ENCODE results near the gene CTU2. TPM values are rescaled to one million over a fixed set of nuclear protein-coding genes. Genes with fewer than 3 reads are reported as not detected.

Gene CTU2
- polyA plus RNA-seq, 1 donor from 2014 or later, result 26.3 TPM

DNA sequence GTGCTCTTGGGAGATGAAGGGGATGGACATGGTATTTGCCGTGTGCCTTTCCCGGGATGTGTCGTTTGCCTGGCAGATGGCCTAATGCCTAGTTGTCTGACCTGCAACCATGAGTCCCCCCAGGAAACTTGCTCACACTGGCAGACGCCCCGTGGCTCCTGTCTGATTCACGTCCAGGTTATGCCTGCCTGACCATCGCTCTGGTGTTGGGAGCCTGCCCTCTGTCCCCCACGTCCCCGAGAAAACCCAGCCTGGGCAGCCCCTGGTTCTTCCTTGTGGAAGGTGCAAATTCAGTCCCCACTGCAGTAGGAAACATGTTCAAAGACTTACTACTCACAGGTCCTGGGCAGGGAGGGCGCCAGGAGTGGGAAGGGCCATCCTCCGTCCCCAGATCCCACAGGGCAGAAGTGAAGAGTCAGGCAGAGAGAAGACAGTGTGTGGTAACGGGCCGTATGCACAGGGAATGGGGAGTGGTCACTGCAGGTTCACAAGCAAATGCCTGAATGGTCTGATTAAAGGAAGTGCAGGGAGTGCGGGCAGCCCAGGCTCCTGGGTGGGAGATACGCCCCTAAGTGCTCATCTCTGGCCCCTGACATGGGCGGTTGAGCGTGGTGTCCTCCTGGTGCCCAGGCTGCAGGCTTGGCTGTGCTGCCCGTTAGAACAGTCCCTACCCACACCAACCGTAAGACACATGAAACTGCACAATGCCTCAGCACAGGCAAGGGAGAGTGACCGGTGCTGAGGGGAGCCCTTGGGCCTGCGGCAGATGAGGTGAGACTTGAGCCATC lies 15.8 kb upstream of the CTU2 start:
- H3K4me3 ChIP-seq (ENCODE audit: low read length), result no peak overlapping the region
- H3K27ac ChIP-seq (ENCODE audit: low read length), result no peak overlapping the region
- peaks cover 31% of the 10 kb centered on the region for H3K27me3 ChIP-seq (ENCODE audit: insufficient read depth, low read depth, low read length)
- no peaks in the 10 kb centered on the region for H3F3A ChIP-seq (ENCODE audit: insufficient read depth, low read length, poor library complexity, severe bottlenecking)
- no peaks in the 10 kb centered on the region for H3K9me3 ChIP-seq (ENCODE audit: low read length)
- no peaks in the 10 kb centered on the region for H3K79me2 ChIP-seq (replicated peaks; ENCODE audit: insufficient read depth, low read length)
- TF ChIP-seq EZH2 (IDR thresholded peaks at IDR 0.05; ENCODE audit: borderline replicate concordance, insufficient read depth, low read length, poor library complexity, severe bottlenecking) (no peak), EP300 (conservative IDR thresholded peaks at IDR 0.05; ENCODE audit: poor library complexity, severe bottlenecking) (no peak), RAD21 (conservative IDR thresholded peaks at IDR 0.05) (no peak), MXI1 (conservative IDR thresholded peaks at IDR 0.05; ENCODE audit: poor library complexity, severe bottlenecking) (no peak), SMC3 (conservative IDR thresholded peaks at IDR 0.05; ENCODE audit: poor library complexity) (no peak), POLR2AphosphoS5 (IDR thresholded peaks at IDR 0.05) (no peak), TAF1 (IDR thresholded peaks at IDR 0.05; ENCODE audit: low read depth) (no peak)
- TF ChIP-seq, protein P1, sequence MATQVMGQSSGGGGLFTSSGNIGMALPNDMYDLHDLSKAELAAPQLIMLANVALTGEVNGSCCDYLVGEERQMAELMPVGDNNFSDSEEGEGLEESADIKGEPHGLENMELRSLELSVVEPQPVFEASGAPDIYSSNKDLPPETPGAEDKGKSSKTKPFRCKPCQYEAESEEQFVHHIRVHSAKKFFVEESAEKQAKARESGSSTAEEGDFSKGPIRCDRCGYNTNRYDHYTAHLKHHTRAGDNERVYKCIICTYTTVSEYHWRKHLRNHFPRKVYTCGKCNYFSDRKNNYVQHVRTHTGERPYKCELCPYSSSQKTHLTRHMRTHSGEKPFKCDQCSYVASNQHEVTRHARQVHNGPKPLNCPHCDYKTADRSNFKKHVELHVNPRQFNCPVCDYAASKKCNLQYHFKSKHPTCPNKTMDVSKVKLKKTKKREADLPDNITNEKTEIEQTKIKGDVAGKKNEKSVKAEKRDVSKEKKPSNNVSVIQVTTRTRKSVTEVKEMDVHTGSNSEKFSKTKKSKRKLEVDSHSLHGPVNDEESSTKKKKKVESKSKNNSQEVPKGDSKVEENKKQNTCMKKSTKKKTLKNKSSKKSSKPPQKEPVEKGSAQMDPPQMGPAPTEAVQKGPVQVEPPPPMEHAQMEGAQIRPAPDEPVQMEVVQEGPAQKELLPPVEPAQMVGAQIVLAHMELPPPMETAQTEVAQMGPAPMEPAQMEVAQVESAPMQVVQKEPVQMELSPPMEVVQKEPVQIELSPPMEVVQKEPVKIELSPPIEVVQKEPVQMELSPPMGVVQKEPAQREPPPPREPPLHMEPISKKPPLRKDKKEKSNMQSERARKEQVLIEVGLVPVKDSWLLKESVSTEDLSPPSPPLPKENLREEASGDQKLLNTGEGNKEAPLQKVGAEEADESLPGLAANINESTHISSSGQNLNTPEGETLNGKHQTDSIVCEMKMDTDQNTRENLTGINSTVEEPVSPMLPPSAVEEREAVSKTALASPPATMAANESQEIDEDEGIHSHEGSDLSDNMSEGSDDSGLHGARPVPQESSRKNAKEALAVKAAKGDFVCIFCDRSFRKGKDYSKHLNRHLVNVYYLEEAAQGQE (IDR thresholded peaks at IDR 0.05; ENCODE audit: borderline replicate concordance), result no peak
- TF ChIP-seq, protein P2, sequence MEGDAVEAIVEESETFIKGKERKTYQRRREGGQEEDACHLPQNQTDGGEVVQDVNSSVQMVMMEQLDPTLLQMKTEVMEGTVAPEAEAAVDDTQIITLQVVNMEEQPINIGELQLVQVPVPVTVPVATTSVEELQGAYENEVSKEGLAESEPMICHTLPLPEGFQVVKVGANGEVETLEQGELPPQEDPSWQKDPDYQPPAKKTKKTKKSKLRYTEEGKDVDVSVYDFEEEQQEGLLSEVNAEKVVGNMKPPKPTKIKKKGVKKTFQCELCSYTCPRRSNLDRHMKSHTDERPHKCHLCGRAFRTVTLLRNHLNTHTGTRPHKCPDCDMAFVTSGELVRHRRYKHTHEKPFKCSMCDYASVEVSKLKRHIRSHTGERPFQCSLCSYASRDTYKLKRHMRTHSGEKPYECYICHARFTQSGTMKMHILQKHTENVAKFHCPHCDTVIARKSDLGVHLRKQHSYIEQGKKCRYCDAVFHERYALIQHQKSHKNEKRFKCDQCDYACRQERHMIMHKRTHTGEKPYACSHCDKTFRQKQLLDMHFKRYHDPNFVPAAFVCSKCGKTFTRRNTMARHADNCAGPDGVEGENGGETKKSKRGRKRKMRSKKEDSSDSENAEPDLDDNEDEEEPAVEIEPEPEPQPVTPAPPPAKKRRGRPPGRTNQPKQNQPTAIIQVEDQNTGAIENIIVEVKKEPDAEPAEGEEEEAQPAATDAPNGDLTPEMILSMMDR (IDR thresholded peaks at IDR 0.05; ENCODE audit: poor library complexity, severe bottlenecking), result no peak
- no peak overlapping the region for H2AFZ ChIP-seq (ENCODE audit: low read depth, low read length)
- no peak overlapping the region for H3K9ac ChIP-seq (ENCODE audit: low read length)
- no peaks in the 10 kb centered on the region for H3K36me3 ChIP-seq (ENCODE audit: insufficient read depth, low read length)
- no peak overlapping the region for H3K4me2 ChIP-seq (ENCODE audit: low read length)
- H4K20me1 ChIP-seq (ENCODE audit: insufficient read depth), result no peaks in the 10 kb centered on the region
- no peaks in the 10 kb centered on the region for H3K9me2 ChIP-seq (ENCODE audit: insufficient read depth, low read length)

DNA sequence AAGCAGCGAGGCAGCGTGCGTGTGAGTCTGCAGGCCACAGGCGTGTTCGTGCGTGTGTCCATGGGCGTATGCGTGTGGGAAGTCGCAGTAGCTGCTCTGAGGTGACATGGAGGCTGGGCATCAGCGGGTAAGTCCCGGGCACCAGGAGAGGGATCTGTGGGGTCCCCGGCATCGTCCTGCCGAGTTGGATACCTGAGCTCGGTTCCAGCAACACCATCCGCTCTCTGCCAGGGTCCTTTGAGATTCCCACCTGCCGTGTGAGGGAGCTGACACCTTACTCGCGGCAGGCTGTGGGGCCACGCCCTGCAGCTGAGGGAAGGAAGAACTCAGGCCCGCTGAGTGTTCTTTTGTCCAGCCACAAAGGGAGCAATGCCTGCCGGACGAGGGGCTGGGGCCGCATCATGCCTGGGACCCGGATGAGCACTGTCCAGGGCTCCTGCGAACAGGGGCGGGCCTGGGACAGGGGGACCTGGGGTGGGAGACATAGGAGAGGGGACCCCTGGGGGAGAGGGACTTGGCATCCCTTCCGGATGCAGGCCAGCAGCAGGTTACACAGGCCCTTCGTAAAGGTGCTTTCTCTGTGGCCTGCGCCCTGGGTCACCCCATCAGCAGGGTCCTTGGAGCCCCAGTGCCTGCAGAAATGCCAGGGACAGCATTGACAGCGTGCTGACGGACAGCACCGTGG lies 15.0 kb upstream of the CTU2 start:
- Histone ChIP-seq H3K9me2 (ENCODE audit: insufficient read depth, low read length) (no peaks in the 10 kb centered on the region), H4K20me1 (ENCODE audit: insufficient read depth) (no peaks in the 10 kb centered on the region), H3F3A (ENCODE audit: insufficient read depth, low read length, poor library complexity, severe bottlenecking) (no peaks in the 10 kb centered on the region), H3K9ac (ENCODE audit: low read length) (no peak overlapping the region), H3K27ac (ENCODE audit: low read length) (no peak overlapping the region), H3K36me3 (ENCODE audit: insufficient read depth, low read length) (no peaks in the 10 kb centered on the region), H2AFZ (ENCODE audit: low read depth, low read length) (no peak overlapping the region), H3K27me3 (ENCODE audit: insufficient read depth, low read depth, low read length) (peaks cover 23% of the 10 kb centered on the region), H3K9me3 (ENCODE audit: low read length) (no peaks in the 10 kb centered on the region), H3K79me2 (replicated peaks; ENCODE audit: insufficient read depth, low read length) (no peaks in the 10 kb centered on the region), H3K4me2 (ENCODE audit: low read length) (no peak overlapping the region), H3K4me3 (ENCODE audit: low read length) (no peak overlapping the region)
- TF ChIP-seq, protein P2 (IDR thresholded peaks at IDR 0.05; ENCODE audit: poor library complexity, severe bottlenecking), result no peak
- TF ChIP-seq RAD21 (conservative IDR thresholded peaks at IDR 0.05) (no peak), EP300 (conservative IDR thresholded peaks at IDR 0.05; ENCODE audit: poor library complexity, severe bottlenecking) (no peak), EZH2 (IDR thresholded peaks at IDR 0.05; ENCODE audit: borderline replicate concordance, insufficient read depth, low read length, poor library complexity, severe bottlenecking) (no peak), SMC3 (conservative IDR thresholded peaks at IDR 0.05; ENCODE audit: poor library complexity) (no peak), POLR2AphosphoS5 (IDR thresholded peaks at IDR 0.05) (no peak), MXI1 (conservative IDR thresholded peaks at IDR 0.05; ENCODE audit: poor library complexity, severe bottlenecking) (no peak), TAF1 (IDR thresholded peaks at IDR 0.05; ENCODE audit: low read depth) (no peak)
- TF ChIP-seq, protein P1 (IDR thresholded peaks at IDR 0.05; ENCODE audit: borderline replicate concordance), result no peak

All from neural cell (in vitro differentiated cells).